Kidney (tissue), 14 donors: Measurements from ENCODE around the gene DNLZ. TPM values are rescaled to one million over a fixed set of nuclear protein-coding genes. Genes with fewer than 3 reads are reported as not detected.

ENCODE experiments used
- DNase-seq, 5 donors: peaks; one replicate each; pipeline ENCODE4 v3.0.0-alpha.2; 2013 to 2020
- FAIRE-seq: peaks from 2 replicates; lab custom pipeline; 2012; peaks lifted over from hg19 to GRCh38; lab: Jason Lieb, UNC
- H3K27ac ChIP-seq, 2 donors: one replicate each; pipeline ENCODE4 v1.7.0; 2013; ENCODE audit warnings: low read depth in 2 of 2, low read length in 2 of 2, inconsistent platforms in 1 of 2
- H3K27me3 ChIP-seq: one replicate; pipeline ENCODE4 v1.7.1; 2013; ENCODE audit warnings: low read length, inconsistent platforms; ENCODE audit not compliant: control insufficient read depth, insufficient read depth
- H3K36me3 ChIP-seq, 3 donors: one replicate each; pipeline versions ENCODE4 v1.7.0 to v1.7.1; 2013; ENCODE audit warnings: low read length in 3 of 3, control low read depth in 1 of 3, inconsistent platforms in 1 of 3; ENCODE audit not compliant: insufficient read depth in 3 of 3, control insufficient read depth in 2 of 3
- H3K4me1 ChIP-seq, 3 donors: one replicate each; pipeline versions ENCODE4 v1.7.0 to v1.7.1; 2013; ENCODE audit warnings: low read length in 3 of 3, inconsistent platforms in 1 of 3, low read depth in 1 of 3; ENCODE audit not compliant: control insufficient read depth in 2 of 3, insufficient read depth in 2 of 3
- H3K4me3 ChIP-seq, 3 donors: one replicate each; pipeline versions ENCODE4 v1.7.0 to v1.8.1; 2013; ENCODE audit warnings: low read length in 3 of 3, control low read depth in 1 of 3, inconsistent platforms in 1 of 3
- H3K9ac ChIP-seq, 3 donors: one replicate each; pipeline versions ENCODE4 v1.7.0 to v1.7.1; 2013; ENCODE audit warnings: low read length in 3 of 3, control low read depth in 1 of 3, inconsistent platforms in 1 of 3
- H3K9me3 ChIP-seq, 3 donors: one replicate each; pipeline versions ENCODE4 v1.7.0 to v1.7.1; 2013; ENCODE audit warnings: low read length in 3 of 3, control low read depth in 1 of 3, inconsistent platforms in 1 of 3; ENCODE audit not compliant: control insufficient read depth in 2 of 3, insufficient read depth in 1 of 3
- CTCF ChIP-seq: IDR thresholded peaks from 3 replicates; pipeline ENCODE4 v1.5.1; 2012; ENCODE audit warnings: mild to moderate bottlenecking, moderate library complexity, borderline replicate concordance; ENCODE audit not compliant: insufficient read depth; ENCODE audit errors: extremely low read depth
- intact Hi-C: fragments of 100-400 bp; cut with DNase I; formaldehyde crosslinking; loops from one replicate; pipeline ENCODE4 v1.11.1; 2022
- polyA plus RNA-seq: library from polyadenylated mRNA; stranded (reverse); fragments of 350-450 nt; fragmentation: Illumina TruSeq; extraction: RNeasy Lipid Tissue Mini Kit (QIAGEN cat#74804); gene quantifications from one replicate; pipeline ENCODE4 v1.2.3, GENCODE V29; 2014; ENCODE audit warnings: low read depth, low replicate concordance; ENCODE audit not compliant: insufficient read depth
- total RNA-seq: library from RNA; stranded (reverse); fragmentation: NEBNext Ultra II Directional; extraction: Animal tissue kit (Norgen Biotek cat#: 25700); gene quantifications from one replicate; pipeline ENCODE4 v1.2.1, GENCODE V29; 2021
- donor health status: control.
- donor health status: control.
- donor health status: control.
- donor health status: control.
- donor health status: control.
- donor health status: DM: yes; HTN: yes; CAD: no.
- donor health status: Normal renal cell carcinoma (clear cell type).

DNLZ gene
- total and polyA plus RNA-seq, 2 donors from 2014 or later, result 22.1 to 30.4 TPM

GRCh38 chr9:136346157-136346481 is 17.4 kb downstream of the DNLZ start:
- Histone ChIP-seq H3K4me3 (no peak overlapping the region), H3K4me1 (peaks cover 0 to 16% (median 0%) of the 10 kb centered on the region in 3 donors)

GRCh38 chr9:136345281-136346156 is 18.0 kb downstream of the DNLZ start:
- Histone ChIP-seq H3K4me3 (no peak overlapping the region), H3K4me1 (peaks cover 0 to 16% (median 0%) of the 10 kb centered on the region in 3 donors), H3K27ac (no peak overlapping the region), H3K9me3 (no peaks in the 10 kb centered on the region), H3K36me3 (no peaks in the 10 kb centered on the region), H3K27me3 (no peaks in the 10 kb centered on the region), H3K9ac (no peak overlapping the region)
- FAIRE-seq, result no peak
- intact Hi-C loops, result no loop called here
- peak in 4 of 5 donors; percentile 41 to 89 (median 54) for DNase-seq
- TF ChIP-seq CTCF, result peak; percentile 23

More at GRCh38 chr9:136346157-136346481, 17.4 kb downstream of the DNLZ start:
- intact Hi-C loops, result no loop called here
- Histone ChIP-seq H3K9me3 (no peaks in the 10 kb centered on the region), H3K27ac (no peak overlapping the region), H3K27me3 (no peaks in the 10 kb centered on the region), H3K9ac (no peak overlapping the region), H3K36me3 (no peaks in the 10 kb centered on the region)
- no peak for TF ChIP-seq CTCF
- FAIRE-seq (no peak), DNase-seq (no peak)

- Histone ChIP-seq H3K27me3 (no peaks in the 10 kb centered on the region), H3K27ac (no peak overlapping the region), H3K4me3 (no peak overlapping the region), H3K9me3 (no peaks in the 10 kb centered on the region), H3K4me1 (peaks cover 0 to 16% (median 0%) of the 10 kb centered on the region in 3 donors), H3K9ac (no peak overlapping the region), H3K36me3 (no peaks in the 10 kb centered on the region)
- DNase-seq (no peak), FAIRE-seq (no peak)
- intact Hi-C loops, result no loop called here
- no peak for TF ChIP-seq CTCF
These were observed 18.8 kb downstream of the DNLZ start for GRCh38 chr9:136344544-136345280.
